ENCODE results near the gene BARX2. TPM values are rescaled to one million over a fixed set of nuclear protein-coding genes. Genes with fewer than 3 reads are reported as not detected.

Gene BARX2
- total RNA-seq, 1 donor from 2014 or later, result 62.1 TPM

- Mint-ChIP-seq H3K27ac (peak overlapping the region; percentile 94), H3K9me3 (peaks cover 4% of the 10 kb centered on the region), H3K4me1 (ENCODE audit: unreplicated experiment) (peaks cover 43% of the 10 kb centered on the region), H3K36me3 (peaks cover 11% of the 10 kb centered on the region), H3K27me3 (no peaks in the 10 kb centered on the region), H3K4me3 (peak overlapping the region; percentile 16)
- no peak for TF ChIP-seq CTCF (conservative IDR thresholded peaks at IDR 0.05)
- DNase-seq (ENCODE audit: extremely low spot score, unreplicated experiment), result peak; percentile 71
Measured at GRCh38 chr11:129458756-129459535, 83.3 kb downstream of the BARX2 start.

- peak overlapping the region; percentile 37 for H3K27ac Mint-ChIP-seq
- no peak for DNase-seq (ENCODE audit: extremely low spot score, unreplicated experiment)
- H3K9me3 Mint-ChIP-seq, result no peaks in the 10 kb centered on the region
- H3K36me3 Mint-ChIP-seq, result peaks cover 6% of the 10 kb centered on the region
- no peak for TF ChIP-seq CTCF (conservative IDR thresholded peaks at IDR 0.05)
- H3K27me3 Mint-ChIP-seq, result no peaks in the 10 kb centered on the region
- peaks cover 37% of the 10 kb centered on the region for H3K4me1 Mint-ChIP-seq (ENCODE audit: unreplicated experiment)
- peak overlapping the region; percentile 6 for H3K4me3 Mint-ChIP-seq
Measured at GRCh38 chr11:129460714-129461113, 85.1 kb downstream of the BARX2 start.

- no peaks in the 10 kb centered on the region for H3K9me3 Mint-ChIP-seq
- H3K4me3 Mint-ChIP-seq, result no peak overlapping the region
- H3K4me1 Mint-ChIP-seq (ENCODE audit: unreplicated experiment), result no peaks in the 10 kb centered on the region
- H3K27me3 Mint-ChIP-seq, result peaks cover 4% of the 10 kb centered on the region
- no peak for DNase-seq (ENCODE audit: extremely low spot score, unreplicated experiment)
- TF ChIP-seq CTCF (conservative IDR thresholded peaks at IDR 0.05), result no peak
- no peaks in the 10 kb centered on the region for H3K36me3 Mint-ChIP-seq
- H3K27ac Mint-ChIP-seq, result no peak overlapping the region
Measured at GRCh38 chr11:129484068-129484467, 108.4 kb downstream of the BARX2 start.

GRCh38 chr11:129489249-129489648 is 113.6 kb downstream of the BARX2 start:
- no peak overlapping the region for H3K4me3 Mint-ChIP-seq
- peaks cover 4% of the 10 kb centered on the region for H3K4me1 Mint-ChIP-seq (ENCODE audit: unreplicated experiment)
- H3K9me3 Mint-ChIP-seq, result no peaks in the 10 kb centered on the region
- no peak for DNase-seq (ENCODE audit: extremely low spot score, unreplicated experiment)
- no peak for TF ChIP-seq CTCF (conservative IDR thresholded peaks at IDR 0.05)
- H3K36me3 Mint-ChIP-seq, result no peaks in the 10 kb centered on the region
- peaks cover 4% of the 10 kb centered on the region for H3K27me3 Mint-ChIP-seq
- H3K27ac Mint-ChIP-seq, result no peak overlapping the region

GRCh38 chr11:129490004-129490403 is 114.4 kb downstream of the BARX2 start:
- DNase-seq (ENCODE audit: extremely low spot score, unreplicated experiment), result no peak
- no peak overlapping the region for H3K4me3 Mint-ChIP-seq
- no peak overlapping the region for H3K27ac Mint-ChIP-seq
- no peak for TF ChIP-seq CTCF (conservative IDR thresholded peaks at IDR 0.05)
- no peaks in the 10 kb centered on the region for H3K36me3 Mint-ChIP-seq
- peaks cover 4% of the 10 kb centered on the region for H3K27me3 Mint-ChIP-seq
- no peaks in the 10 kb centered on the region for H3K9me3 Mint-ChIP-seq
- H3K4me1 Mint-ChIP-seq (ENCODE audit: unreplicated experiment), result peaks cover 4% of the 10 kb centered on the region
